Thoracic aorta (tissue), 2 donors: Measurements from ENCODE around the gene MYO5B. TPM values are rescaled to one million over a fixed set of nuclear protein-coding genes. Genes with fewer than 3 reads are reported as not detected.

Experiments
- ATAC-seq: fragments of 150-250 bp; one replicate; pipeline ENCODE4 v1.8.0; 2017; ENCODE audit warnings: low read depth; ENCODE audit not compliant: insufficient number of reproducible peaks, low FRiP score
- DNase-seq: peaks from one replicate; pipeline ENCODE4 v3.0.0-alpha.2; 2020; ENCODE audit warnings: low spot score
- H3K27ac ChIP-seq, 2 donors: fragments of 200-600 bp; sonication (generic); 1 replicate in 1 of 2; 2 replicates in 1 of 2; pipeline ENCODE4 v1.5.1; 2016; ENCODE audit warnings: mild to moderate bottlenecking in 2 of 2, moderate library complexity in 2 of 2
- H3K27me3 ChIP-seq: fragments of 200-600 bp; sonication (generic); replicated peaks from 2 replicates; pipeline ENCODE4 v1.6.0; 2016; ENCODE audit warnings: mild to moderate bottlenecking; ENCODE audit not compliant: insufficient read depth
- H3K36me3 ChIP-seq: fragments of 200-600 bp; sonication (generic); one replicate; pipeline ENCODE4 v1.5.1; 2016
- H3K4me1 ChIP-seq, 2 donors: fragments of 200-600 bp; sonication (generic); 1 replicate in 1 of 2; 2 replicates in 1 of 2; pipeline versions ENCODE4 v1.5.1 to v1.6.0; 2016; ENCODE audit warnings: low read depth in 2 of 2, mild to moderate bottlenecking in 1 of 2; ENCODE audit not compliant: control insufficient read depth in 1 of 2
- H3K4me3 ChIP-seq: fragments of 200-600 bp; sonication (generic); 2 replicates; pipeline ENCODE4 v1.5.1; 2016; ENCODE audit warnings: mild to moderate bottlenecking
- H3K9me3 ChIP-seq: fragments of 200-600 bp; sonication (generic); 2 replicates; pipeline ENCODE4 v1.5.1; 2016
- CTCF ChIP-seq: fragments of 200-600 bp; sonication (generic); IDR thresholded peaks from one replicate; pipeline ENCODE4 v1.5.1; 2019; ENCODE audit warnings: antibody characterized with exemption
- total RNA-seq, 2 donors: library from RNA; depleted of rRNA; stranded (reverse); fragments of >200 nt; gene quantifications; one replicate each; pipeline versions ENCODE4 v1.1.0 to v1.2.3, GENCODE V29; 2016

Gene MYO5B
- total RNA-seq, 2 donors from 2014 or later = 8.3 to 13.5 TPM

GRCh38 chr18:50107468-50107977 lies 87.4 kb downstream of the MYO5B start:
- ATAC-seq (no peak), DNase-seq (no peak)
- no peak overlapping the region for H3K27ac ChIP-seq
- H3K4me1 ChIP-seq = no peaks in the 10 kb centered on the region
- no peaks in the 10 kb centered on the region for H3K27me3 ChIP-seq
- no peak for TF ChIP-seq CTCF
- no peak overlapping the region for H3K4me3 ChIP-seq
- no peaks in the 10 kb centered on the region for H3K36me3 ChIP-seq
- no peaks in the 10 kb centered on the region for H3K9me3 ChIP-seq

- DNase-seq (no peak), ATAC-seq (no peak)
- H3K36me3 ChIP-seq = no peaks in the 10 kb centered on the region
- peaks cover 0 to 9% of the 10 kb centered on the region in 2 donors for H3K4me1 ChIP-seq
- H3K27me3 ChIP-seq = no peaks in the 10 kb centered on the region
- H3K9me3 ChIP-seq = no peaks in the 10 kb centered on the region
- TF ChIP-seq CTCF = no peak
- no peak overlapping the region for H3K4me3 ChIP-seq
- no peak overlapping the region for H3K27ac ChIP-seq
These were observed 89.9 kb downstream of the MYO5B start for GRCh38 chr18:50105027-50105426.

GRCh38 chr18:50104421-50104820 lies 90.5 kb downstream of the MYO5B start:
- no peak for TF ChIP-seq CTCF
- Histone ChIP-seq H3K4me3 (no peak overlapping the region), H3K36me3 (no peaks in the 10 kb centered on the region), H3K4me1 (peaks cover 0 to 15% of the 10 kb centered on the region in 2 donors), H3K27ac (no peak overlapping the region), H3K27me3 (no peaks in the 10 kb centered on the region), H3K9me3 (no peaks in the 10 kb centered on the region)
- DNase-seq = no peak
- ATAC-seq = no peak

GRCh38 chr18:50099725-50100407 lies 95.1 kb downstream of the MYO5B start:
- Histone ChIP-seq H3K27me3 (no peaks in the 10 kb centered on the region), H3K36me3 (no peaks in the 10 kb centered on the region), H3K4me3 (no peak overlapping the region), H3K4me1 (peaks cover 11 to 40% of the 10 kb centered on the region in 2 donors), H3K9me3 (no peaks in the 10 kb centered on the region), H3K27ac (peak overlapping the region; percentile 23 to 51)
- ATAC-seq = no peak
- DNase-seq = no peak
- TF ChIP-seq CTCF = no peak

- DNase-seq (no peak), ATAC-seq (peak; percentile 51)
- Histone ChIP-seq H3K9me3 (no peaks in the 10 kb centered on the region), H3K4me1 (peaks cover 13 to 42% of the 10 kb centered on the region in 2 donors), H3K36me3 (no peaks in the 10 kb centered on the region), H3K27ac (peak overlapping the region; percentile 40 to 62), H3K4me3 (no peak overlapping the region), H3K27me3 (no peaks in the 10 kb centered on the region)
- no peak for TF ChIP-seq CTCF
These were observed 97.2 kb downstream of the MYO5B start for GRCh38 chr18:50097702-50098101.
